GM12878 (cell line): Measurements from ENCODE around the gene BTBD1. TPM values are rescaled to one million over a fixed set of nuclear protein-coding genes. Genes with fewer than 3 reads are reported as not detected.
A peak's percentile ranks its signal among the peaks of the same experiment; 100 is the strongest.

Source experiments
- ATAC-seq: fragments of 200-7000 bp; cut with Tn5 transposase; 3 replicates; pipeline ENCODE4 v1.9.1; 2020; ENCODE audit warnings: mild to moderate bottlenecking, moderate library complexity
- BruUV-seq: library from RNA; stranded (reverse); fragments of 400-500 nt; replicated peaks from 2 replicates; lab custom pipeline; 2021; lab: Mats Ljungman, UMichigan
- CTCF ChIA-PET: fragments of 300-600 bp; sonication (Branson Sonifier 250); formaldehyde crosslinking; extraction: SDS; loops from one replicate; lab custom pipeline; 2021; ENCODE audit warnings: inconsistent platforms; lab: Yijun Ruan, JAX
- POLR2A ChIA-PET: fragments of 350-600 bp; formaldehyde crosslinking; extraction: SDS; loops from one replicate; lab custom pipeline; 2021; ENCODE audit warnings: inconsistent platforms; lab: Charles Lee
- RAD21 ChIA-PET: fragments of 300-600 bp; sonication (Branson Sonifier 250); formaldehyde crosslinking; loops from one replicate; lab custom pipeline; 2023; ENCODE audit warnings: antibody characterized with exemption; ENCODE audit not compliant: unreplicated experiment; lab: Charles Lee
- SMC1A ChIA-PET: fragments of 300-600 bp; sonication (Branson Sonifier 250); formaldehyde crosslinking; loops from one replicate; lab custom pipeline; 2023; ENCODE audit not compliant: unreplicated experiment, uncharacterized antibody; lab: Charles Lee
- DNase-seq: peaks from one replicate; pipeline ENCODE4 v3.0.0-alpha.2; 2011; ENCODE audit warnings: low read depth, low spot score
- FAIRE-seq: peaks from 3 replicates; lab custom pipeline; 2011; peaks lifted over from hg19 to GRCh38; lab: Jason Lieb, UNC
- H2AFZ ChIP-seq: 2 replicates; pipeline ENCODE4 v1.6.0; 2011; ENCODE audit warnings: low read depth, low read length, control low read depth; ENCODE audit not compliant: control insufficient read depth
- H3K27ac ChIP-seq: 2 replicates; pipeline ENCODE4 v1.5.1; 2011; ENCODE audit warnings: control low read depth; ENCODE audit not compliant: control insufficient read depth, insufficient read depth
- H3K27me3 ChIP-seq, 2 experiments: replicated peaks in 1 of 2; 2 replicates each; pipeline versions ENCODE4 v1.6.0 to v1.6.1; 2011; ENCODE audit warnings: low read length in 1 of 2; ENCODE audit not compliant: control insufficient read depth in 2 of 2, insufficient read depth in 2 of 2
- H3K36me3 ChIP-seq, 2 experiments: 2 replicates each; pipeline ENCODE4 v1.5.1; 2011; ENCODE audit warnings: low read length in 1 of 2; ENCODE audit not compliant: control insufficient read depth in 2 of 2, insufficient read depth in 2 of 2
- H3K4me1 ChIP-seq: 2 replicates; pipeline ENCODE4 v1.6.1; 2011; ENCODE audit warnings: mild to moderate bottlenecking, low read length, moderate library complexity, mixed read lengths; ENCODE audit not compliant: control insufficient read depth, insufficient read depth
- H3K4me2 ChIP-seq: 2 replicates; pipeline ENCODE4 v1.6.0; 2011; ENCODE audit warnings: control low read depth; ENCODE audit not compliant: control insufficient read depth, insufficient read depth
- H3K4me3 ChIP-seq: fragments of 200-600 bp; sonication (generic); 2 replicates; pipeline ENCODE4 v1.5.1; 2016
- H3K79me2 ChIP-seq: 2 replicates; pipeline ENCODE4 v1.6.0; 2011; ENCODE audit warnings: low read length; ENCODE audit not compliant: control insufficient read depth, insufficient read depth
- H3K9ac ChIP-seq: 2 replicates; pipeline ENCODE4 v1.8.0; 2011; ENCODE audit warnings: low read length, control low read depth, mixed read lengths; ENCODE audit not compliant: control insufficient read depth, insufficient read depth
- H3K9me3 ChIP-seq: replicated peaks from 3 replicates; pipeline ENCODE4 v1.5.1; 2011; ENCODE audit warnings: mild to moderate bottlenecking, low read length; ENCODE audit not compliant: control insufficient read depth, insufficient read depth
- H4K20me1 ChIP-seq: 2 replicates; pipeline ENCODE4 v1.6.0; 2011; ENCODE audit not compliant: control insufficient read depth, insufficient read depth
- BCLAF1 ChIP-seq: fragments of 450-650 bp; IDR thresholded peaks from 2 replicates; pipeline ENCODE4 v1.6.1; 2017; ENCODE audit warnings: antibody characterized with exemption, mild to moderate bottlenecking, moderate library complexity
- BHLHE40 ChIP-seq, 2 experiments: fragments of 450-650 bp in 1 of 2; IDR thresholded peaks; 2 replicates each; pipeline ENCODE4 v1.6.1; 2011 to 2017; ENCODE audit warnings: low read depth in 2 of 2, borderline replicate concordance in 1 of 2, improper control_type of control experiment in 1 of 2, low read length in 1 of 2, mild to moderate bottlenecking in 1 of 2
- CHD1 ChIP-seq: IDR thresholded peaks from 2 replicates; pipeline ENCODE4 v1.6.1; 2012; ENCODE audit warnings: low read depth, low read length, improper control_type of control experiment
- IKZF2 ChIP-seq, 2 experiments: fragments of 450-650 bp; IDR thresholded peaks; 2 replicates each; pipeline ENCODE4 v1.6.1; 2017; ENCODE audit warnings: mild to moderate bottlenecking in 2 of 2, moderate library complexity in 2 of 2
- IRF3 ChIP-seq: fragments of 450-650 bp; IDR thresholded peaks from 2 replicates; pipeline ENCODE4 v1.6.1; 2014; ENCODE audit warnings: mild to moderate bottlenecking
- MYC ChIP-seq: IDR thresholded peaks from 2 replicates; pipeline ENCODE4 v1.6.1; 2011; ENCODE audit warnings: mild to moderate bottlenecking, low read length, moderate library complexity, inconsistent platforms; ENCODE audit not compliant: insufficient read depth, insufficient replicate concordance, insufficient read length, severe bottlenecking
- NKRF ChIP-seq: fragments of 450-650 bp; conservative IDR thresholded peaks from 2 replicates; pipeline ENCODE4 v1.6.1; 2017; ENCODE audit warnings: mild to moderate bottlenecking, moderate library complexity
- POLR2AphosphoS5 ChIP-seq: IDR thresholded peaks from 2 replicates; pipeline ENCODE4 v1.6.1; 2011; ENCODE audit warnings: mild to moderate bottlenecking, low read length, inconsistent platforms
- POU2F2 ChIP-seq: IDR thresholded peaks from 3 replicates; pipeline ENCODE4 v1.6.1; 2011; ENCODE audit warnings: low read depth, mild to moderate bottlenecking, low read length, borderline replicate concordance
- SPI1 ChIP-seq: IDR thresholded peaks from 2 replicates; pipeline ENCODE4 v1.6.1; 2011; ENCODE audit warnings: low read depth, mild to moderate bottlenecking, low read length, moderate library complexity, borderline replicate concordance; ENCODE audit not compliant: insufficient read depth
- SRF ChIP-seq, 2 experiments: IDR thresholded peaks; 2 replicates each; pipeline ENCODE4 v1.6.1; 2011; ENCODE audit warnings: low read depth in 2 of 2, low read length in 2 of 2, mild to moderate bottlenecking in 1 of 2, moderate library complexity in 1 of 2
- TCF7 ChIP-seq: IDR thresholded peaks from 2 replicates; pipeline ENCODE4 v1.6.1; 2014; ENCODE audit warnings: antibody characterized with exemption, borderline replicate concordance
- ZBED1 ChIP-seq: IDR thresholded peaks from 2 replicates; pipeline ENCODE4 v1.6.1; 2016; ENCODE audit warnings: borderline replicate concordance
- WGBS: methylation state at CpG from one replicate; pipeline ENCODE4 v1.1.6; 2016; ENCODE audit warnings: low lambda C conversion rate; ENCODE audit not compliant: insufficient replicate concordance, insufficient coverage; ENCODE audit errors: missing lambda C conversion rate; 5-methylcytosine and 5-hydroxymethylcytosine counted together
- in situ Hi-C: fragments of 300-500 bp; cut with MboI; formaldehyde crosslinking; loops from 9 replicates; pipeline ENCODE4 v1.14.3; 2018; ENCODE audit warnings: mixed read lengths
- intact Hi-C: fragments of 100-400 bp; cut with micrococcal nuclease; formaldehyde crosslinking; loops from one replicate; pipeline ENCODE4 v1.14.2; 2022; ENCODE audit not compliant: unreplicated experiment
- polyA plus RNA-seq, 11 experiments: library from polyadenylated mRNA; depleted of rRNA in 4 of 11; unstranded in 6 of 11; stranded (reverse) in 5 of 11; fragments of >200 nt; fragmentation: Nextera tagmentation in 4 of 11; fragmentation: Illumina TruSeq in 1 of 11; extraction: Ambion mirVana in 4 of 11; extraction: Trizol in 1 of 11; gene quantifications; 1 replicate in 1 of 11; 2 replicates in 10 of 11; pipeline versions ENCODE4 v1.2.1 to v1.2.3, GENCODE V29; 2011 to 2016; ENCODE audit warnings: inconsistent platforms in 2 of 11, missing spikeins in 2 of 11, low read depth in 1 of 11
- total RNA-seq, 4 experiments: library from RNA; depleted of rRNA in 3 of 4; stranded (reverse); fragments of >200 nt in 3 of 4; fragmentation: Illumina TruSeq in 1 of 4; extraction: Trizol in 1 of 4; gene quantifications; 2 replicates each; pipeline versions ENCODE4 v1.2.1 to v1.2.3, GENCODE V29; 2013 to 2021

BTBD1 gene
- total and polyA plus RNA-seq, 10 of the 15 experiments (the other 5 are each of a cell fraction or from before 2014, with no cell fraction given) = 17.5 to 90.4 (median 73.1) TPM

GRCh38 chr15:82985688-82986441 is 81.2 kb downstream of the BTBD1 start, which contains the start of gene RAMAC:
Gene RAMAC, plus strand, starts transcription at chr15:82986210. Its CDS starts 2,809 bp downstream, at chr15:82989019.
- POLR2A ChIA-PET = interaction anchor here (0.6 to 1.7 kb wide), 10 partner anchors 10 to 1746 kb away, joined by 3 to 8 read pairs (median 3); partner anchors contain the start of genes RPS17 and WHAMM
- Histone ChIP-seq H3K9ac (peak within 1 kb of the TSS; percentile 89), H3K4me2 (peak within 1 kb of the TSS; percentile 100), H3K27ac (peak within 1 kb of the TSS; percentile 71), H3K4me3 (peak within 1 kb of the TSS; percentile 84), H3K27me3 (no peaks in the 10 kb centered on the region), H3K36me3 (peaks cover 0 to 2% of the 10 kb centered on the region in 2 experiments; a peak in 1 of 4 replicates), H3K4me1 (peaks cover 8% of the 10 kb centered on the region), H3K79me2 (peaks cover 18% of the 10 kb centered on the region), H3K9me3 (no peaks in the 10 kb centered on the region), H4K20me1 (no peaks in the 10 kb centered on the region), H2AFZ (peak within 1 kb of the TSS; percentile 86)
- TSS peak; percentile 88 for BruUV-seq
- DNase-seq (peak; percentile 93), FAIRE-seq (peak; percentile 86), ATAC-seq (peak; percentile 97)
- in situ Hi-C loops (loop anchor here (5.0 kb wide), 1 partner anchor 449 kb away; no protein-coding TSS in a partner anchor), intact Hi-C loops (loop anchor here (5.0 kb wide), 2 partner anchors 154 to 174 kb away; no protein-coding TSS in a partner anchor)
- RAD21 ChIA-PET = interaction anchor here (0.9 to 1.4 kb wide), 7 partner anchors 10 to 455 kb away, joined by 3 to 9 read pairs (median 3); no protein-coding TSS in a partner anchor
- CTCF ChIA-PET = interaction anchor here (1.0 to 3.0 kb wide), 12 partner anchors 9 to 447 kb away, joined by 3 to 12 read pairs (median 5); partner anchors contain the start of gene C15orf40
- SMC1A ChIA-PET = interaction anchor here (0.8 to 3.7 kb wide), 13 partner anchors 13 to 447 kb away, joined by 3 to 11 read pairs (median 4); partner anchors contain the start of gene C15orf40
- WGBS = 1% methylated on average over 45 of the region's 45 CpGs
- TF ChIP-seq MYC = no peak
- TF ChIP-seq NKRF = peak; percentile 75; the same call in 1 of the 2 replicates
- TF ChIP-seq POLR2AphosphoS5 = peak; percentile 94
- 0 out of 2 replicates have a peak, but pooled peaks have one; percentile 30 for TF ChIP-seq ZBED1
- no peak for TF ChIP-seq BCLAF1
- TF ChIP-seq POU2F2 = peak; percentile 35; the same call in 1 of the 3 replicates
- TF ChIP-seq IRF3 = no peak
- peak; percentile 78 to 84; a peak in 3 of 4 replicates for TF ChIP-seq SRF (IDR thresholded peaks at IDR 0.05; ENCODE audit: low read depth in 2 of 2, low read length in 2 of 2)
- TF ChIP-seq TCF7 = no peak
- TF ChIP-seq CHD1 = no peak
- peak; percentile 32; the same call in 1 of the 2 replicates for TF ChIP-seq SPI1
- TF ChIP-seq BHLHE40 (IDR thresholded peaks at IDR 0.05; ENCODE audit: borderline replicate concordance in 1 of 2, low read depth in 2 of 2, low read length in 1 of 2) = peak in 1 of 2 experiments; percentile 44; a peak in 1 of 4 replicates
- TF ChIP-seq IKZF2 (IDR thresholded peaks at IDR 0.05) = peak; percentile 53; a peak in 2 of 4 replicates
